ENCODE results near the gene TMEM145. TPM values are rescaled to one million over a fixed set of nuclear protein-coding genes. Genes with fewer than 3 reads are reported as not detected.

Gene TMEM145
- polyA plus RNA-seq, 3 donors = not detected

DNA sequence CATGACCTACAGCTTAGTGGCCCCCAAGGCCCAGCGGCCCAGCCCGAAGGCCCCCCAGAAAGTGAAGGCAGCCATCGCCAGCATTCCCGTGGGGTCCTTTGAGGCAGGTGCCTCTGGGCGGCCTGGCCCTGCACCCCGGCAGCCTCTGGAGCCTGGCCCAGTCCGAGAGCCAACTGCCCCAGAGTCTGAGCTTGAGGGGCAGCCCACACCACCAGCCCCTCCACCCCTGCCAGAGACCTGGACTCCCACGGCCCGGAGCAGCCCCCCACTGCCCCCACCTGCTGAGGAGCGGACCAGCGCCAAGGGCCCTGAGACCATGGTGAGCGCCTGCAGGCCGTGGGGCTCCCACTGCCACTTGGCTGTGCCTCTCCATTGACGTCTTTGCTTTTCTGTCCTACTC is 20.1 kb upstream of the TMEM145 start:
- no peak overlapping the region for H3K27ac Mint-ChIP-seq
- Histone ChIP-seq H2AFZ (ENCODE audit: insufficient read depth, low read depth, low read length, poor library complexity, severe bottlenecking) (no peak overlapping the region), H3K4me1 (ENCODE audit: control insufficient read depth in 1 of 2, insufficient read depth in 2 of 2, low read length in 2 of 2) (peaks cover 6 to 9% of the 10 kb centered on the region in 2 donors), H3K36me3 (replicated peaks in 1 of 2; ENCODE audit: control insufficient read depth in 1 of 2, insufficient read depth in 2 of 2, low read length in 2 of 2) (peaks cover 70 to 81% of the 10 kb centered on the region in 2 donors), H3K9ac (ENCODE audit: insufficient read depth, low read length, poor library complexity, severe bottlenecking) (no peak overlapping the region), H3K79me2 (ENCODE audit: insufficient read depth, low read length) (peaks cover 6% of the 10 kb centered on the region), H3K9me3 (replicated peaks in 1 of 2; ENCODE audit: control insufficient read depth in 1 of 2, insufficient read depth in 1 of 2, low read length in 2 of 2) (no peaks in the 10 kb centered on the region), H3K4me3 (replicated peaks in 1 of 3; ENCODE audit: low read depth in 2 of 3, low read length in 3 of 3) (no peak overlapping the region), H3K27me3 (ENCODE audit: control insufficient read depth in 2 of 2, insufficient read depth in 2 of 2, low read length in 2 of 2) (no peaks in the 10 kb centered on the region), H3K4me2 (replicated peaks; ENCODE audit: extremely low read depth, low read length, poor library complexity, severe bottlenecking) (no peak overlapping the region), H4K20me1 (ENCODE audit: insufficient read depth, low read length) (peaks cover 80% of the 10 kb centered on the region), H3K27ac (ENCODE audit: low read depth in 1 of 2, low read length in 2 of 2) (no peak overlapping the region)
- peaks cover 54 to 71% of the 10 kb centered on the region in 2 donors for H3K36me3 Mint-ChIP-seq
- H3K4me3 Mint-ChIP-seq = no peak overlapping the region
- H3K9me3 Mint-ChIP-seq = no peaks in the 10 kb centered on the region
- H3K4me1 Mint-ChIP-seq = peaks cover 6% of the 10 kb centered on the region
- H3K27me3 Mint-ChIP-seq (ENCODE audit: low read depth in 3 of 3) = no peaks in the 10 kb centered on the region
- intact Hi-C loops (cut with micrococcal nuclease) = loop anchor here in 1 of 2 donors (10.0 kb wide), 1 partner anchor 188 kb away; no protein-coding TSS in a partner anchor
- no peak for DNase-seq
- TF ChIP-seq, protein P1, sequence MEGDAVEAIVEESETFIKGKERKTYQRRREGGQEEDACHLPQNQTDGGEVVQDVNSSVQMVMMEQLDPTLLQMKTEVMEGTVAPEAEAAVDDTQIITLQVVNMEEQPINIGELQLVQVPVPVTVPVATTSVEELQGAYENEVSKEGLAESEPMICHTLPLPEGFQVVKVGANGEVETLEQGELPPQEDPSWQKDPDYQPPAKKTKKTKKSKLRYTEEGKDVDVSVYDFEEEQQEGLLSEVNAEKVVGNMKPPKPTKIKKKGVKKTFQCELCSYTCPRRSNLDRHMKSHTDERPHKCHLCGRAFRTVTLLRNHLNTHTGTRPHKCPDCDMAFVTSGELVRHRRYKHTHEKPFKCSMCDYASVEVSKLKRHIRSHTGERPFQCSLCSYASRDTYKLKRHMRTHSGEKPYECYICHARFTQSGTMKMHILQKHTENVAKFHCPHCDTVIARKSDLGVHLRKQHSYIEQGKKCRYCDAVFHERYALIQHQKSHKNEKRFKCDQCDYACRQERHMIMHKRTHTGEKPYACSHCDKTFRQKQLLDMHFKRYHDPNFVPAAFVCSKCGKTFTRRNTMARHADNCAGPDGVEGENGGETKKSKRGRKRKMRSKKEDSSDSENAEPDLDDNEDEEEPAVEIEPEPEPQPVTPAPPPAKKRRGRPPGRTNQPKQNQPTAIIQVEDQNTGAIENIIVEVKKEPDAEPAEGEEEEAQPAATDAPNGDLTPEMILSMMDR (IDR thresholded peaks at IDR 0.05) = no peak
- 97% methylated on average over 13 of the region's 14 CpGs for WGBS (ENCODE audit: insufficient coverage)

DNA sequence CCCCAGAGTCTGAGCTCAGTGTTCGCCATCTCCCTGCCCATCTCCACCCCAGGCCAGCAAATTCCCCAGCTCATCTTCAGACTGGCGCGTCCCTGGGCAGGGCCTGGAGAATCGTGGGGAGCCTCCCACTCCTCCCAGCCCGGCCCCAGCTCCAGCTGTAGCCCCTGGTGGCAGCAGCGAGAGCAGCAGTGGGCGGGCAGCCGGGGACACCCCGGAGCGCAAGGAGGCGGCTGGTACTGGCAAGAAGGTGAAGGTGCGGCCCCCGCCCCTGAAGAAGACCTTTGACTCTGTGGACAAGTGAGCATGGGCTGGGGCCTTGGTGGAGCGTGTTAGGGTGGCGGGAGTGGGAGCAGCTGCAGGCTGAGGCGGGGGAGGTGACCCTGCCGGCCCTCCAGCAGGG is 19.6 kb upstream of the TMEM145 start:
- Mint-ChIP-seq H3K4me1 (peaks cover 2% of the 10 kb centered on the region), H3K36me3 (peaks cover 50 to 67% of the 10 kb centered on the region in 2 donors), H3K4me3 (no peak overlapping the region), H3K9me3 (no peaks in the 10 kb centered on the region), H3K27ac (peak overlapping the region in 1 of 7 donors; percentile 16), H3K27me3 (ENCODE audit: low read depth in 3 of 3) (peaks cover 0 to 2% (median 0%) of the 10 kb centered on the region in 3 donors)
- TF ChIP-seq, protein P1 (IDR thresholded peaks at IDR 0.05) = no peak
- 94% methylated on average over 13 of the region's 17 CpGs for WGBS (ENCODE audit: insufficient coverage)
- no peaks in the 10 kb centered on the region for H3K9me3 ChIP-seq (replicated peaks in 1 of 2; ENCODE audit: control insufficient read depth in 1 of 2, insufficient read depth in 1 of 2, low read length in 2 of 2)
- H3K27ac ChIP-seq (ENCODE audit: low read depth in 1 of 2, low read length in 2 of 2) = no peak overlapping the region
- no peak overlapping the region for H2AFZ ChIP-seq (ENCODE audit: insufficient read depth, low read depth, low read length, poor library complexity, severe bottlenecking)
- intact Hi-C loops (cut with micrococcal nuclease) = loop anchor here in 1 of 2 donors (10.0 kb wide), 1 partner anchor 189 kb away; no protein-coding TSS in a partner anchor
- H3K36me3 ChIP-seq (replicated peaks in 1 of 2; ENCODE audit: control insufficient read depth in 1 of 2, insufficient read depth in 2 of 2, low read length in 2 of 2) = peaks cover 67 to 75% of the 10 kb centered on the region in 2 donors
- H3K4me2 ChIP-seq (replicated peaks; ENCODE audit: extremely low read depth, low read length, poor library complexity, severe bottlenecking) = no peak overlapping the region
- peaks cover 2 to 3% of the 10 kb centered on the region in 2 donors for H3K4me1 ChIP-seq (ENCODE audit: control insufficient read depth in 1 of 2, insufficient read depth in 2 of 2, low read length in 2 of 2)
- no peak overlapping the region for H3K4me3 ChIP-seq (replicated peaks in 1 of 3; ENCODE audit: low read depth in 2 of 3, low read length in 3 of 3)
- H3K27me3 ChIP-seq (ENCODE audit: control insufficient read depth in 2 of 2, insufficient read depth in 2 of 2, low read length in 2 of 2) = no peaks in the 10 kb centered on the region
- H3K9ac ChIP-seq (ENCODE audit: insufficient read depth, low read length, poor library complexity, severe bottlenecking) = no peak overlapping the region
- peaks cover 75% of the 10 kb centered on the region for H4K20me1 ChIP-seq (ENCODE audit: insufficient read depth, low read length)
- peaks cover under 1% of the 10 kb centered on the region for H3K79me2 ChIP-seq (ENCODE audit: insufficient read depth, low read length)
- DNase-seq = no peak
